Measurements from ENCODE around the gene SLC35D2.
"Not testable (repeated sequence)": the region's sequence is repeated elsewhere in the genome, so short reads cannot be mapped to it uniquely, and the experiment has no call there.

SLC35D2 gene

GRCh38 chr9:96338299-96338698 is 45.2 kb downstream of the SLC35D2 start:
- DNase-seq (ENCODE audit: insufficient read length, low spot score) (no peak), FAIRE-seq (no peak)
- TF ChIP-seq POU2F2 (IDR thresholded peaks at IDR 0.05; ENCODE audit: low read depth, low read length) (no peak), PAX5 (IDR thresholded peaks at IDR 0.05; ENCODE audit: insufficient read depth, low read length, severe bottlenecking) (no peak), POLR2AphosphoS5 (IDR thresholded peaks at IDR 0.05; ENCODE audit: low read depth, low read length) (no peak), POLR2A (IDR thresholded peaks at IDR 0.05; ENCODE audit: low read depth, low read length) (no peak), TAF1 (IDR thresholded peaks at IDR 0.05; ENCODE audit: low read depth, low read length) (no peak), SPI1 (IDR thresholded peaks at IDR 0.05; ENCODE audit: low read depth, low read length) (no peak)

GRCh38 chr9:96333958-96334357 is 49.6 kb downstream of the SLC35D2 start:
- FAIRE-seq (no peak), DNase-seq (ENCODE audit: insufficient read length, low spot score) (no peak)
- no peak for TF ChIP-seq SPI1 (IDR thresholded peaks at IDR 0.05; ENCODE audit: low read depth, low read length)
- TF ChIP-seq TAF1 (IDR thresholded peaks at IDR 0.05; ENCODE audit: low read depth, low read length), result no peak
- no peak for TF ChIP-seq PAX5 (IDR thresholded peaks at IDR 0.05; ENCODE audit: insufficient read depth, low read length, severe bottlenecking)
- no peak for TF ChIP-seq POLR2A (IDR thresholded peaks at IDR 0.05; ENCODE audit: low read depth, low read length)
- TF ChIP-seq POLR2AphosphoS5 (IDR thresholded peaks at IDR 0.05; ENCODE audit: low read depth, low read length), result no peak
- no peak for TF ChIP-seq POU2F2 (IDR thresholded peaks at IDR 0.05; ENCODE audit: low read depth, low read length)

- DNase-seq (ENCODE audit: insufficient read length, low spot score) (no peak), FAIRE-seq (no peak)
- TF ChIP-seq TAF1 (IDR thresholded peaks at IDR 0.05; ENCODE audit: low read depth, low read length) (no peak), POLR2A (IDR thresholded peaks at IDR 0.05; ENCODE audit: low read depth, low read length) (no peak), POU2F2 (IDR thresholded peaks at IDR 0.05; ENCODE audit: low read depth, low read length) (no peak), PAX5 (IDR thresholded peaks at IDR 0.05; ENCODE audit: insufficient read depth, low read length, severe bottlenecking) (no peak), SPI1 (IDR thresholded peaks at IDR 0.05; ENCODE audit: low read depth, low read length) (no peak)
These were observed 52.1 kb downstream of the SLC35D2 start for GRCh38 chr9:96331236-96331947.

GRCh38 chr9:96327694-96328352 is 55.7 kb downstream of the SLC35D2 start:
- peak; percentile 23 for DNase-seq (ENCODE audit: insufficient read length, low spot score)
- no peak for FAIRE-seq
- no peak for TF ChIP-seq SPI1 (IDR thresholded peaks at IDR 0.05; ENCODE audit: low read depth, low read length)
- TF ChIP-seq POLR2AphosphoS5 (IDR thresholded peaks at IDR 0.05; ENCODE audit: low read depth, low read length), result no peak
- TF ChIP-seq POU2F2 (IDR thresholded peaks at IDR 0.05; ENCODE audit: low read depth, low read length), result no peak
- no peak for TF ChIP-seq POLR2A (IDR thresholded peaks at IDR 0.05; ENCODE audit: low read depth, low read length)
- no peak for TF ChIP-seq TAF1 (IDR thresholded peaks at IDR 0.05; ENCODE audit: low read depth, low read length)
- TF ChIP-seq PAX5 (IDR thresholded peaks at IDR 0.05; ENCODE audit: insufficient read depth, low read length, severe bottlenecking), result no peak

- TF ChIP-seq SPI1 (IDR thresholded peaks at IDR 0.05; ENCODE audit: low read depth, low read length) (no peak), PAX5 (IDR thresholded peaks at IDR 0.05; ENCODE audit: insufficient read depth, low read length, severe bottlenecking) (no peak), POLR2AphosphoS5 (IDR thresholded peaks at IDR 0.05; ENCODE audit: low read depth, low read length) (no peak), POU2F2 (IDR thresholded peaks at IDR 0.05; ENCODE audit: low read depth, low read length) (no peak), POLR2A (IDR thresholded peaks at IDR 0.05; ENCODE audit: low read depth, low read length) (no peak), TAF1 (IDR thresholded peaks at IDR 0.05; ENCODE audit: low read depth, low read length) (no peak)
- FAIRE-seq, result no peak
- no peak for DNase-seq (ENCODE audit: insufficient read length, low spot score)
These were observed 60.3 kb downstream of the SLC35D2 start for GRCh38 chr9:96323169-96323568.

- FAIRE-seq, result not testable (repeated sequence)
These were observed 60.8 kb downstream of the SLC35D2 start for GRCh38 chr9:96322736-96323135.

GRCh38 chr9:96322210-96322609 is 61.3 kb downstream of the SLC35D2 start:
- FAIRE-seq; DNase-seq (ENCODE audit: insufficient read length, low spot score): not testable (repeated sequence)

More at GRCh38 chr9:96322736-96323135, 60.8 kb downstream of the SLC35D2 start:
- DNase-seq (ENCODE audit: insufficient read length, low spot score), result not testable (repeated sequence)

- TF ChIP-seq TAF1 (IDR thresholded peaks at IDR 0.05; ENCODE audit: low read depth, low read length) (no peak), POLR2A (IDR thresholded peaks at IDR 0.05; ENCODE audit: low read depth, low read length) (no peak), POU2F2 (IDR thresholded peaks at IDR 0.05; ENCODE audit: low read depth, low read length) (no peak), PAX5 (IDR thresholded peaks at IDR 0.05; ENCODE audit: insufficient read depth, low read length, severe bottlenecking) (no peak), POLR2AphosphoS5 (IDR thresholded peaks at IDR 0.05; ENCODE audit: low read depth, low read length) (no peak), SPI1 (IDR thresholded peaks at IDR 0.05; ENCODE audit: low read depth, low read length) (no peak)
- FAIRE-seq (no peak), DNase-seq (ENCODE audit: insufficient read length, low spot score) (no peak)
These were observed 62.0 kb downstream of the SLC35D2 start for GRCh38 chr9:96321515-96321914.

- DNase-seq (ENCODE audit: insufficient read length, low spot score) (no peak), FAIRE-seq (no peak)
- TF ChIP-seq POLR2AphosphoS5 (IDR thresholded peaks at IDR 0.05; ENCODE audit: low read depth, low read length) (no peak), TAF1 (IDR thresholded peaks at IDR 0.05; ENCODE audit: low read depth, low read length) (no peak), PAX5 (IDR thresholded peaks at IDR 0.05; ENCODE audit: insufficient read depth, low read length, severe bottlenecking) (no peak), POU2F2 (IDR thresholded peaks at IDR 0.05; ENCODE audit: low read depth, low read length) (no peak), POLR2A (IDR thresholded peaks at IDR 0.05; ENCODE audit: low read depth, low read length) (no peak), SPI1 (IDR thresholded peaks at IDR 0.05; ENCODE audit: low read depth, low read length) (no peak)
These were observed 62.7 kb downstream of the SLC35D2 start for GRCh38 chr9:96320749-96321280.

Data from GM12891 (cell line).